ENCODE data around the gene NT5C3A. TPM values are rescaled to one million over a fixed set of nuclear protein-coding genes. Genes with fewer than 3 reads are reported as not detected.
"Not testable (repeated sequence)": the region's sequence is repeated elsewhere in the genome, so short reads cannot be mapped to it uniquely, and the experiment has no call there.

Gene NT5C3A
- total RNA-seq, 3 donors from 2014 or later (not counting 1 experiment from before 2014, with no cell fraction given), result 33.7 to 49.8 (median 49.5) TPM

- intact Hi-C loops (cut with micrococcal nuclease); ATAC-seq; H3K36me3 ChIP-seq (ENCODE audit: control insufficient read depth, insufficient read depth, low read length); H3K27ac Mint-ChIP-seq; H3K4me3 Mint-ChIP-seq; DNase-seq; H3K36me3 Mint-ChIP-seq; H3K9me3 ChIP-seq (ENCODE audit: control insufficient read depth, insufficient read depth, low read length); H3K9me3 Mint-ChIP-seq; H3K27me3 ChIP-seq (ENCODE audit: control insufficient read depth, insufficient read depth, low read length); H3K4me3 ChIP-seq (ENCODE audit: low read length); H3K27ac ChIP-seq (ENCODE audit: low read length): not testable (repeated sequence)
- 0% methylated on average over 1 of the region's 8 CpGs for WGBS (ENCODE audit: insufficient coverage)
- H3K27me3 Mint-ChIP-seq (ENCODE audit: low read depth in 2 of 2), result peaks cover 10 to 13% of the 10 kb centered on the region in 2 donors
- peaks cover 25% of the 10 kb centered on the region for H3K4me1 ChIP-seq (ENCODE audit: control insufficient read depth, insufficient read depth, low read length)
- peaks cover 36 to 38% of the 10 kb centered on the region in 2 donors for H3K4me1 Mint-ChIP-seq
These were observed 74.4 kb downstream of the NT5C3A start for GRCh38 chr7:32988148-32988547.

DNA sequence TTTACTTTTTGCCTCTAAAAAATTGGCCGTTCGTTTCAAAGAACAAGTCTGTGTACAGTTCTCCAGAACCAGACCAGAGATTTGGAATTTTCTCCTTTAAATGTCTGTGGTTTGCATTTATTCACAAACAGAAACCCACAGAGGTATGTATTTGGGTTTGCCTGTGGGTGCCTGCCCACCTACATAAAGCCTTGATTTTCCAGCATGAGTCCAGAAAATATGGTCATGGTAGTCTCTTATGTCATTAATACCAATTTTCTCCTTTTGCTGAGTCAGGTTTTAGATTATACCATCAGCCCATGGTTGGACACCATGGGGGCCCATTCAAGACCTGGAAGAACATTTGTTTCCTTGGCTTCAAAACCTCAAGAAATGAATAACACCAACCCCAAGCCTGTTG is 82.7 kb downstream of the NT5C3A start:
- H3K27me3 ChIP-seq (ENCODE audit: control insufficient read depth, insufficient read depth, low read length); H3K36me3 Mint-ChIP-seq; intact Hi-C loops (cut with micrococcal nuclease); H3K9me3 ChIP-seq (ENCODE audit: control insufficient read depth, insufficient read depth, low read length); H3K4me3 ChIP-seq (ENCODE audit: low read length); H3K4me1 Mint-ChIP-seq; DNase-seq; H3K4me3 Mint-ChIP-seq; H3K27ac Mint-ChIP-seq; H3K4me1 ChIP-seq (ENCODE audit: control insufficient read depth, insufficient read depth, low read length); H3K36me3 ChIP-seq (ENCODE audit: control insufficient read depth, insufficient read depth, low read length); H3K27ac ChIP-seq (ENCODE audit: low read length); ATAC-seq; H3K9me3 Mint-ChIP-seq: not testable (repeated sequence)
- peaks cover 7 to 16% of the 10 kb centered on the region in 2 donors for H3K27me3 Mint-ChIP-seq (ENCODE audit: low read depth in 2 of 2)
- no CpG with 5 or more reads among the region's 2 CpGs for WGBS (ENCODE audit: insufficient coverage)

DNA sequence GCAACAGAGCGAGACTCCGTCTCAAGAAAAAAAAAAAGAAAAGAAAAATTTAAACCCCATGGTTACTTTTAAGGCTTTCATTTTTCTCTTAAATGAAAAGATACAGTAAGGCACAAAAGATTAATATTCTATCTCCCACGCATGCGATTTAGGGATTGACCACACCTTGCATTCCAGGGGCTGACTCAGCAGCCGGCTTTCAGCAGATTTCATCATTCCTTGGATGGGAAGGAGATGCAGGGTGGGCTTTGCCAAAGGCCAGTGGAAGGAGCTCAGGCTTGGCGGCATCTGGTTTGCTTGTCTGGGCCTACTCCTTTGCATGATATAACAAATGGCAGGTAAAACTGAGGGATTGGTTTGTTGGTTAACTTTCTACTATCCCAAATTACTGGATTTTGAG is 83.3 kb downstream of the NT5C3A start:
- H3K4me3 ChIP-seq (ENCODE audit: low read length); H3K4me3 Mint-ChIP-seq; H3K27ac Mint-ChIP-seq; H3K27me3 ChIP-seq (ENCODE audit: control insufficient read depth, insufficient read depth, low read length); H3K9me3 Mint-ChIP-seq; H3K36me3 Mint-ChIP-seq; DNase-seq; H3K27ac ChIP-seq (ENCODE audit: low read length); H3K9me3 ChIP-seq (ENCODE audit: control insufficient read depth, insufficient read depth, low read length); intact Hi-C loops (cut with micrococcal nuclease); ATAC-seq; H3K4me1 Mint-ChIP-seq; H3K4me1 ChIP-seq (ENCODE audit: control insufficient read depth, insufficient read depth, low read length); H3K36me3 ChIP-seq (ENCODE audit: control insufficient read depth, insufficient read depth, low read length): not testable (repeated sequence)
- 98% methylated on average over 4 of the region's 6 CpGs for WGBS (ENCODE audit: insufficient coverage)
- peaks cover 3 to 16% of the 10 kb centered on the region in 2 donors for H3K27me3 Mint-ChIP-seq (ENCODE audit: low read depth in 2 of 2)

GRCh38 chr7:32977159-32977558 is 85.4 kb downstream of the NT5C3A start:
- H3K27ac Mint-ChIP-seq; intact Hi-C loops (cut with micrococcal nuclease): not testable (repeated sequence)

GRCh38 chr7:32971967-32972366 is 90.6 kb downstream of the NT5C3A start:
- H3K36me3 Mint-ChIP-seq; H3K4me1 Mint-ChIP-seq; H3K4me1 ChIP-seq (ENCODE audit: control insufficient read depth, insufficient read depth, low read length); intact Hi-C loops (cut with micrococcal nuclease); H3K4me3 Mint-ChIP-seq; ATAC-seq; H3K9me3 ChIP-seq (ENCODE audit: control insufficient read depth, insufficient read depth, low read length); DNase-seq; H3K36me3 ChIP-seq (ENCODE audit: control insufficient read depth, insufficient read depth, low read length); H3K27ac ChIP-seq (ENCODE audit: low read length); H3K27me3 ChIP-seq (ENCODE audit: control insufficient read depth, insufficient read depth, low read length); H3K4me3 ChIP-seq (ENCODE audit: low read length); H3K9me3 Mint-ChIP-seq; H3K27ac Mint-ChIP-seq: not testable (repeated sequence)
- peaks cover 3 to 16% of the 10 kb centered on the region in 2 donors for H3K27me3 Mint-ChIP-seq (ENCODE audit: low read depth in 2 of 2)
- WGBS (ENCODE audit: insufficient coverage), result 100% methylated on average over 1 of the region's 3 CpGs

More at GRCh38 chr7:32977159-32977558, 85.4 kb downstream of the NT5C3A start:
- not testable (repeated sequence) for H3K27ac ChIP-seq (ENCODE audit: low read length); ATAC-seq; H3K9me3 Mint-ChIP-seq; H3K36me3 Mint-ChIP-seq; H3K4me3 ChIP-seq (ENCODE audit: low read length); H3K27me3 ChIP-seq (ENCODE audit: control insufficient read depth, insufficient read depth, low read length); H3K4me3 Mint-ChIP-seq; H3K4me1 ChIP-seq (ENCODE audit: control insufficient read depth, insufficient read depth, low read length); H3K4me1 Mint-ChIP-seq; H3K9me3 ChIP-seq (ENCODE audit: control insufficient read depth, insufficient read depth, low read length); DNase-seq; H3K36me3 ChIP-seq (ENCODE audit: control insufficient read depth, insufficient read depth, low read length)
- 93% methylated on average over 2 of the region's 2 CpGs for WGBS (ENCODE audit: insufficient coverage)
- peaks cover 3 to 16% of the 10 kb centered on the region in 2 donors for H3K27me3 Mint-ChIP-seq (ENCODE audit: low read depth in 2 of 2)

- 100% methylated on average over 1 of the region's 4 CpGs for WGBS (ENCODE audit: insufficient coverage)
- H3K36me3 Mint-ChIP-seq; ATAC-seq; H3K36me3 ChIP-seq (ENCODE audit: control insufficient read depth, insufficient read depth, low read length); DNase-seq; H3K27ac Mint-ChIP-seq; H3K9me3 Mint-ChIP-seq; H3K4me3 Mint-ChIP-seq; H3K27ac ChIP-seq (ENCODE audit: low read length); H3K4me1 ChIP-seq (ENCODE audit: control insufficient read depth, insufficient read depth, low read length); H3K4me3 ChIP-seq (ENCODE audit: low read length); H3K4me1 Mint-ChIP-seq; H3K27me3 ChIP-seq (ENCODE audit: control insufficient read depth, insufficient read depth, low read length); intact Hi-C loops (cut with micrococcal nuclease); H3K9me3 ChIP-seq (ENCODE audit: control insufficient read depth, insufficient read depth, low read length): not testable (repeated sequence)
- peaks cover 7 to 10% of the 10 kb centered on the region in 2 donors for H3K27me3 Mint-ChIP-seq (ENCODE audit: low read depth in 2 of 2)
These were observed 95.4 kb downstream of the NT5C3A start for GRCh38 chr7:32967268-32967582.

DNA sequence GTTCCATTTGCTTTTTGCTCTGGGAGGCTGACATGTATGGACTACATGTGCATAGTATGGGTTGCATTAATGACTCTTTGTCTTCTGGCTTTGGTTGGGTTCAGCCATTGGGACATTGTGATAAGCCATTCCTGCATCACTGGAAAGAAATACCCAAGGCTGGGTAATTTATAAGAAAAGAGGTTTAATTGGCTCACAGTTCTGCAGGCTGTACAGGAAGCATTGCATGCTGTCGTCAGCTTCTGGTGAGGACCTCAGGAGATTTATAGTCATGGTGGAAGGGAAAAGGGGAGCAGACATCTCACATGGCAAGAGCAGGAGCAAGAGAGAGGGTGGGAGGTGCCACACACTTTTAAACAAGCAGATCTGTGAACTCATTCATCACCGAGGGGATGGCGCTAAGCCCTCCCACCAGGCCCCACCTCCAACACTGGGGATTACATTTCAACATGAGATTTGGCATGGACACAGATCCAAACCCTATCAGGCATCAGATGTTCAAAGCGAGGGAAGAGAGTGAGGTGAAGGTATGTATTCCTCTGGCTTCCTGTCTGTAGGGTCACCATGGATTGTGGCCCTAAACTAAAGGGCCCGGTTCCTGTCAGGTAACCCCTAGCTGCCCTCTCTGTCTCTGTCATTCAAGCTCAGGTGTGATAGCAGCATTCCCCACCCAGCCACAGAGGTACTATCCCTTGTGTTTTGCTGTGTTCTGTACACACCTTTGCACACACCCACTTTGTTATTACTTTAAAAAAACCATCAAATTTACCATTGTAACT is 95.9 kb downstream of the NT5C3A start:
- H3K4me1 Mint-ChIP-seq; intact Hi-C loops (cut with micrococcal nuclease); ATAC-seq; H3K36me3 ChIP-seq (ENCODE audit: control insufficient read depth, insufficient read depth, low read length); H3K9me3 ChIP-seq (ENCODE audit: control insufficient read depth, insufficient read depth, low read length); H3K27ac Mint-ChIP-seq; H3K36me3 Mint-ChIP-seq; H3K27me3 ChIP-seq (ENCODE audit: control insufficient read depth, insufficient read depth, low read length); DNase-seq; H3K27ac ChIP-seq (ENCODE audit: low read length); H3K4me3 ChIP-seq (ENCODE audit: low read length); H3K4me3 Mint-ChIP-seq; H3K4me1 ChIP-seq (ENCODE audit: control insufficient read depth, insufficient read depth, low read length); H3K9me3 Mint-ChIP-seq: not testable (repeated sequence)
- no CpG with 5 or more reads among the region's 5 CpGs for WGBS (ENCODE audit: insufficient coverage)
- H3K27me3 Mint-ChIP-seq (ENCODE audit: low read depth in 2 of 2), result peaks cover 7 to 10% of the 10 kb centered on the region in 2 donors
